Spleen (tissue), 11 donors: ENCODE data around the gene FGFR2. TPM values are rescaled to one million over a fixed set of nuclear protein-coding genes. Genes with fewer than 3 reads are reported as not detected.

ENCODE experiments used
- DNase-seq: peaks from one replicate; pipeline ENCODE4 v3.0.0-alpha.2; 2020
- H3K27ac ChIP-seq, 8 donors: fragments of 200-600 bp; sonication (generic) in 7 of 8; 1 replicate in 4 of 8; 2 replicates in 4 of 8; pipeline versions ENCODE4 v1.5.0 to v1.8.0; 2016 to 2021; ENCODE audit warnings: inconsistent platforms in 4 of 8, mild to moderate bottlenecking in 4 of 8, moderate library complexity in 1 of 8
- H3K27me3 ChIP-seq, 7 donors: fragments of 200-600 bp; sonication (generic) in 6 of 7; replicated peaks in 1 of 7; 1 replicate in 4 of 7; 2 replicates in 3 of 7; pipeline versions ENCODE4 v1.5.0 to v1.8.0; 2016 to 2021; ENCODE audit warnings: inconsistent platforms in 3 of 7, mild to moderate bottlenecking in 1 of 7
- H3K36me3 ChIP-seq, 6 donors: fragments of 200-600 bp; sonication (generic) in 5 of 6; 1 replicate in 4 of 6; 2 replicates in 2 of 6; pipeline versions ENCODE4 v1.5.0 to v1.8.0; 2016 to 2021; ENCODE audit warnings: inconsistent platforms in 2 of 6
- H3K4me1 ChIP-seq, 6 donors: fragments of 200-600 bp; sonication (generic) in 5 of 6; 1 replicate in 3 of 6; 2 replicates in 3 of 6; pipeline versions ENCODE4 v1.5.0 to v1.8.0; 2016 to 2021; ENCODE audit warnings: inconsistent platforms in 3 of 6
- H3K4me3 ChIP-seq, 8 donors: fragments of 200-600 bp; sonication (generic) in 7 of 8; 1 replicate in 4 of 8; 2 replicates in 4 of 8; pipeline versions ENCODE4 v1.5.0 to v1.8.0; 2016 to 2021; ENCODE audit warnings: inconsistent platforms in 4 of 8, mild to moderate bottlenecking in 4 of 8, moderate library complexity in 2 of 8
- H3K9me3 ChIP-seq, 8 donors: fragments of 200-600 bp; sonication (generic) in 7 of 8; 1 replicate in 4 of 8; 2 replicates in 4 of 8; pipeline versions ENCODE4 v1.5.0 to v1.8.0; 2016 to 2021; ENCODE audit warnings: inconsistent platforms in 4 of 8
- POLR2A ChIP-seq, 3 donors: fragments of 450-650 bp; IDR thresholded peaks; one replicate each; pipeline ENCODE4 v1.5.1; 2017; ENCODE audit warnings: antibody characterized with exemption in 3 of 3, mild to moderate bottlenecking in 1 of 3
- POLR2AphosphoS5 ChIP-seq, 3 donors: sonication (generic); formaldehyde crosslinking; IDR thresholded peaks; one replicate each; pipeline ENCODE4 v1.5.1; 2017; ENCODE audit warnings: antibody characterized with exemption in 3 of 3
- WGBS, 5 donors: extraction: QIAGEN DNeasy Blood & Tissue Kit in 3 of 5; methylation state at CpG; one replicate each; pipeline versions ENCODE4 v1.1.5 to v1.1.7; 2013 to 2018; 5-methylcytosine and 5-hydroxymethylcytosine counted together
- intact Hi-C: fragments of 100-400 bp; cut with DNase I; formaldehyde crosslinking; loops from one replicate; pipeline ENCODE4 v1.15.0; 2023; ENCODE audit warnings: low total_unique reads
- polyA plus RNA-seq, 3 donors: library from polyadenylated mRNA; stranded (reverse); fragments of 200-250 nt; gene quantifications; one replicate each; pipeline ENCODE4 v1.2.1, GENCODE V29; 2013
- total RNA-seq, 7 donors: library from RNA; depleted of rRNA in 3 of 7; stranded (reverse); fragments of >200 nt in 3 of 7; fragmentation: NEBNext Ultra II Directional in 4 of 7; extraction: Animal tissue kit (Norgen Biotek cat#: 25700) in 4 of 7; gene quantifications; one replicate each; pipeline versions ENCODE4 v1.1.0 to v1.2.1, GENCODE V29; 2016 to 2021
- TF ChIP-seq, protein P1 (sequence below), 11 experiments: fragments of 200-600 bp in 7 of 11; fragments of 450-650 bp in 4 of 11; sonication (generic) in 4 of 11; IDR thresholded peaks in 8 of 11; conservative IDR thresholded peaks in 3 of 11; 1 replicate in 7 of 11; 2 replicates in 4 of 11; pipeline versions ENCODE4 v1.4.0 to v1.8.0; 2016 to 2021; ENCODE audit warnings: antibody characterized with exemption in 11 of 11, inconsistent platforms in 4 of 11, mild to moderate bottlenecking in 1 of 11
- donor health status: healthy with polysubstance abuse.
- donor health status: DM: no; HTN: no; CAD: no; lungs with moderate emphysema.
- donor health status: DM: no; HTN: no; CAD: no.
- donor health status: Bipolar disorder and iron deficiency.
- donor health status: healthy.
- donor health status: DM: no; HTN: no; CAD: no.
- donor health status: DM: yes; HTN: yes; CAD: no.

The FGFR2 gene
- total and polyA plus RNA-seq, 10 donors, result 0.24 to 1.8 (median 0.91) TPM

DNA sequence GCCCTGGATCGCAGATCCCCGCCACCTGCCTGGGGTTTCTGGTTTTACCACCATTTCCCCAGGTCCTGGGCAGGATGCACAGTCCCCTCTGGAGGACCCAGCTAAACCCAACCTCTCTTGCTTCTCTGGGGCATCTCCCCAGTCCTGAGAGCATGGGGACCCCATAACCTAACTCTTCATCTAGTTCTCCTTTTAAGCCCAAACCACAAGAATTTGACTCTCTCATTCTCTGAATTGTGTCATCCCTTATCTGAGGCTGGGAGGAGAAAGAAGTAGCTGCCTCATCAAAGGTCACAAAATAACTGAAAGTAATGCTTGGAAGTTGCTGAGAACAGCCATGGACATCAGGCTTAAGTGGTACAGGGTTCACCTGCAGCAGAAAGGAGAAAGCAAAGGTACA, 159.9 kb downstream of the FGFR2 start:
- WGBS, 5 donors, result 91 to 97% (median 94%) methylated on average over 2 of the region's 2 CpGs
- TF ChIP-seq POLR2A (IDR thresholded peaks at IDR 0.05) (no peak), POLR2AphosphoS5 (IDR thresholded peaks at IDR 0.05) (no peak)
- TF ChIP-seq, protein P1, sequence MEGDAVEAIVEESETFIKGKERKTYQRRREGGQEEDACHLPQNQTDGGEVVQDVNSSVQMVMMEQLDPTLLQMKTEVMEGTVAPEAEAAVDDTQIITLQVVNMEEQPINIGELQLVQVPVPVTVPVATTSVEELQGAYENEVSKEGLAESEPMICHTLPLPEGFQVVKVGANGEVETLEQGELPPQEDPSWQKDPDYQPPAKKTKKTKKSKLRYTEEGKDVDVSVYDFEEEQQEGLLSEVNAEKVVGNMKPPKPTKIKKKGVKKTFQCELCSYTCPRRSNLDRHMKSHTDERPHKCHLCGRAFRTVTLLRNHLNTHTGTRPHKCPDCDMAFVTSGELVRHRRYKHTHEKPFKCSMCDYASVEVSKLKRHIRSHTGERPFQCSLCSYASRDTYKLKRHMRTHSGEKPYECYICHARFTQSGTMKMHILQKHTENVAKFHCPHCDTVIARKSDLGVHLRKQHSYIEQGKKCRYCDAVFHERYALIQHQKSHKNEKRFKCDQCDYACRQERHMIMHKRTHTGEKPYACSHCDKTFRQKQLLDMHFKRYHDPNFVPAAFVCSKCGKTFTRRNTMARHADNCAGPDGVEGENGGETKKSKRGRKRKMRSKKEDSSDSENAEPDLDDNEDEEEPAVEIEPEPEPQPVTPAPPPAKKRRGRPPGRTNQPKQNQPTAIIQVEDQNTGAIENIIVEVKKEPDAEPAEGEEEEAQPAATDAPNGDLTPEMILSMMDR (IDR thresholded peaks at IDR 0.05 in 8 of 11, conservative IDR thresholded peaks at IDR 0.05 in 3 of 11), result no peak

DNA sequence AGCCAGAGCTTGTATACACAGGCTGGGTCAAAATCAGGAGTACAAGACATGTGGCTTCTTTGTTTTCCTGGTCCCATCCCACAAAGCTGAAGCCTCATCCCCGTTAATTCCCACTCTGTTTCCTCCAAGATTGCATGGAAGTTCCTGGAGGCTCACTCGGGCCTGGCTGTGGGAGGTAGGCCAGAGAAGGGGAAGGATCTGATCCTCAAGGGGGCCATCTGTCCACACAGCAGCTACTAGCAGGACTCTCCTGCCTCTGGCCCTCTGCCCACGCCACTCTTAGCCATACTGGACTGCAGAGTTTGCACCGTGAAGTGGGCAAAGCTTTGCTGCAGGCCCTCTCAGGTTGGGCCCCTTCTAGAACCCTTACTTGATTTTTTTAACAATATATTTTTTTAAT, 160.6 kb downstream of the FGFR2 start:
- no peaks in the 10 kb centered on the region for H3K36me3 ChIP-seq
- no peak overlapping the region for H3K4me3 ChIP-seq
- 42 to 62% (median 58%) methylated on average over 4 of the region's 4 CpGs for WGBS, 5 donors
- no peaks in the 10 kb centered on the region for H3K27me3 ChIP-seq
- TF ChIP-seq POLR2A (IDR thresholded peaks at IDR 0.05), result no peak
- no peak for TF ChIP-seq POLR2AphosphoS5 (IDR thresholded peaks at IDR 0.05)
- TF ChIP-seq, protein P1 (IDR thresholded peaks at IDR 0.05 in 8 of 11, conservative IDR thresholded peaks at IDR 0.05 in 3 of 11), result no peak
- no peaks in the 10 kb centered on the region for H3K9me3 ChIP-seq
- intact Hi-C loops, result no loop called here
- DNase-seq, result no peak
- H3K4me1 ChIP-seq, result no peaks in the 10 kb centered on the region
- no peak overlapping the region for H3K27ac ChIP-seq

More for the DNA sequence above, 159.9 kb downstream of the FGFR2 start:
- Histone ChIP-seq H3K4me1 (no peaks in the 10 kb centered on the region), H3K27ac (no peak overlapping the region), H3K27me3 (no peaks in the 10 kb centered on the region), H3K36me3 (no peaks in the 10 kb centered on the region), H3K4me3 (no peak overlapping the region), H3K9me3 (no peaks in the 10 kb centered on the region)
- no peak for DNase-seq
- intact Hi-C loops, result no loop called here

DNA sequence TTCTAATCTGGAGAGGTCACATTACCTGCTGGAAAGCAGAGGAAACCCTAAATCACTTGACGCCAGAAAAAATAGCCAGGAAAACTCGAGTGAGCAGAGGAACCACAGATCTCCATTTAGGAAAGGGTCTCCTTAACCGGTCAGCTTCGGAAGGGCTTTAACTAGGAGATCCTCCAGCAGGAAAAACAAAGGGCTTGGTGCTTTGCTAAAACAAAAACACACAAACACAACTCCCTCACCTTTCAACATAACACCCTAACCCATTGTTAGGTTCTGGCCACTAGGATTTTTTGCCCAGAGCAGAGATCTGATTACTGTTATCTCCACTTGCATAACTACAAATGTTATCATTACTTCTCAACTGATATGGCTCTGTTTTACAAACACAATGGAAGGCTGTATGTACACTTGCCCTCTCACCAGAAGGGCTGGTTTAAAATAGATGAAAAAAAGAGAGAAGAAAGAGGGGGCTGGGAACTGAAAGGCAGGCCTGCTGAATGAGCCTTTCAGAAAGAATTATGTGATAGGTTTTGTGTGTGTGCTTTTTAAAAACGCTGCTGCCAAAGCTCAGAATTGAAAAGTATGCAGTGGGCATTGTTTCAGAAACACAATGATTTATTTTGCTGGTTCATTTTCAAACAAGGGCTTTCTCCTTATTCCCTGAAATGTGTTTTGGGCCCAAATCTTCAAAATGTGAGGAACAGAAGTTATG, 161.5 kb downstream of the FGFR2 start:
- DNase-seq, result no peak
- Histone ChIP-seq H3K27me3 (no peaks in the 10 kb centered on the region), H3K4me3 (no peak overlapping the region), H3K9me3 (no peaks in the 10 kb centered on the region), H3K4me1 (no peaks in the 10 kb centered on the region), H3K27ac (no peak overlapping the region), H3K36me3 (no peaks in the 10 kb centered on the region)
- 57 to 70% (median 62%) methylated on average over 5 of the region's 5 CpGs for WGBS, 5 donors
- TF ChIP-seq POLR2A (IDR thresholded peaks at IDR 0.05), result no peak
- TF ChIP-seq POLR2AphosphoS5 (IDR thresholded peaks at IDR 0.05), result no peak
- TF ChIP-seq, protein P1 (IDR thresholded peaks at IDR 0.05 in 8 of 11, conservative IDR thresholded peaks at IDR 0.05 in 3 of 11), result no peak
- intact Hi-C loops, result no loop called here

DNA sequence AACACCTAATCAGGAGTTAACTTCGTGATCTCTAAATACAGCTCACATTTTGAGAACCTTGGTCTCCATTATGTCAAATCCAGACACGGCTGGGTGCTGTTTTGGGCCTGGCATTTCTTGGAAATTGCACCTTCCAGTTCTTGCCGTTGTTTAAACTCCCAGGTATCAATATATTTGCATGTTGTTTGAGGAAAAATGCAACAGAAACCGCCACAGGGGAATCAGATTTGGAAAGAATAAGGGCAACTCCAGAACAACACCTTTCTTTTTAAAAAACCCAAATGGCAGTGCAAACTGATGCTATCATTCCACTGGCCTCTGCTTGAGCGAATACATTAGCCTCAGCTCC, 162.0 kb downstream of the FGFR2 start:
- no peaks in the 10 kb centered on the region for H3K27me3 ChIP-seq
- intact Hi-C loops, result no loop called here
- no peak for TF ChIP-seq POLR2A (IDR thresholded peaks at IDR 0.05)
- TF ChIP-seq, protein P1 (IDR thresholded peaks at IDR 0.05 in 8 of 11, conservative IDR thresholded peaks at IDR 0.05 in 3 of 11), result no peak
- no peak for TF ChIP-seq POLR2AphosphoS5 (IDR thresholded peaks at IDR 0.05)
- H3K36me3 ChIP-seq, result no peaks in the 10 kb centered on the region
- no peak overlapping the region for H3K4me3 ChIP-seq
- no peak for DNase-seq
- 67 to 82% (median 75%) methylated on average over 5 of the region's 5 CpGs for WGBS, 5 donors
- no peaks in the 10 kb centered on the region for H3K4me1 ChIP-seq
- H3K9me3 ChIP-seq, result no peaks in the 10 kb centered on the region
- no peak overlapping the region for H3K27ac ChIP-seq
